Nephron (organoid): ENCODE results near the gene SLC22A2.

Experiments used
- H3K27ac Mint-ChIP-seq, 3 experiments: 2 replicates each; pipeline ENCODE4 v1.8.0; 2020; ENCODE audit warnings: mixed read lengths in 3 of 3, mild to moderate bottlenecking in 2 of 3, moderate library complexity in 1 of 3
- H3K27me3 Mint-ChIP-seq: 2 replicates; pipeline ENCODE4 v1.8.0; 2021; ENCODE audit warnings: low read depth, mild to moderate bottlenecking, moderate library complexity, mixed read lengths
- H3K36me3 Mint-ChIP-seq: 2 replicates; pipeline ENCODE4 v1.8.0; 2020; ENCODE audit warnings: low read depth, mixed read lengths
- H3K4me1 Mint-ChIP-seq: 2 replicates; pipeline ENCODE4 v1.8.0; 2020; ENCODE audit warnings: mixed read lengths
- H3K4me3 Mint-ChIP-seq, 3 experiments: 2 replicates each; pipeline ENCODE4 v1.8.0; 2020; ENCODE audit warnings: mild to moderate bottlenecking in 3 of 3, mixed read lengths in 3 of 3, moderate library complexity in 2 of 3
- H3K9me3 Mint-ChIP-seq: 2 replicates; pipeline ENCODE4 v1.8.0; 2020; ENCODE audit warnings: mixed read lengths
- TF ChIP-seq, protein P1 (sequence below), 3 experiments: fragments of 200-600 bp; sonication (generic); IDR thresholded peaks; one replicate each; pipeline ENCODE4 v1.5.0; 2021; ENCODE audit warnings: antibody characterized with exemption in 3 of 3; ENCODE audit not compliant: unreplicated experiment in 3 of 3

The SLC22A2 gene

DNA sequence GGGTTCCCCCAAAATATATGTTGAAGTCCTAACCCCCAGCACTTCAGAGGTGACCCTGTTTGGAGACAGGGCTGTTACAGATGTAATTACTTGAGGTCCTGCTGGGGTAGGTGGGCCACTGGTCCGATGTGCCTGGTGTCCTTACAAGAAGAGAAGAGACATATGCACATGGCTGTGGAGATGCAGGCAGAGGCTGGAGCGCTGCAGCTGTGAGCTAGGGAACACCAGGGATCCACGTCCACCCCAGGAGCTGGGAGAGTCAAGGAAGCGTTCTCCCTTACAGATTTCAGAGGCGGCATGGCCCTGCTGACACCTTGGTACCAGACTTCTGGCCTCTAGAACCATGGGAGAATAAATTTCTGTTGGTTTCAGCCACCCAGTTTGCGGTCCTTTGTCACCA, 11.7 kb upstream of the SLC22A2 start:
- no peaks in the 10 kb centered on the region for H3K4me1 Mint-ChIP-seq
- TF ChIP-seq, protein P1, sequence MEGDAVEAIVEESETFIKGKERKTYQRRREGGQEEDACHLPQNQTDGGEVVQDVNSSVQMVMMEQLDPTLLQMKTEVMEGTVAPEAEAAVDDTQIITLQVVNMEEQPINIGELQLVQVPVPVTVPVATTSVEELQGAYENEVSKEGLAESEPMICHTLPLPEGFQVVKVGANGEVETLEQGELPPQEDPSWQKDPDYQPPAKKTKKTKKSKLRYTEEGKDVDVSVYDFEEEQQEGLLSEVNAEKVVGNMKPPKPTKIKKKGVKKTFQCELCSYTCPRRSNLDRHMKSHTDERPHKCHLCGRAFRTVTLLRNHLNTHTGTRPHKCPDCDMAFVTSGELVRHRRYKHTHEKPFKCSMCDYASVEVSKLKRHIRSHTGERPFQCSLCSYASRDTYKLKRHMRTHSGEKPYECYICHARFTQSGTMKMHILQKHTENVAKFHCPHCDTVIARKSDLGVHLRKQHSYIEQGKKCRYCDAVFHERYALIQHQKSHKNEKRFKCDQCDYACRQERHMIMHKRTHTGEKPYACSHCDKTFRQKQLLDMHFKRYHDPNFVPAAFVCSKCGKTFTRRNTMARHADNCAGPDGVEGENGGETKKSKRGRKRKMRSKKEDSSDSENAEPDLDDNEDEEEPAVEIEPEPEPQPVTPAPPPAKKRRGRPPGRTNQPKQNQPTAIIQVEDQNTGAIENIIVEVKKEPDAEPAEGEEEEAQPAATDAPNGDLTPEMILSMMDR (IDR thresholded peaks at IDR 0.05; ENCODE audit: unreplicated experiment in 3 of 3), result no peak
- no peaks in the 10 kb centered on the region for H3K36me3 Mint-ChIP-seq
- H3K27ac Mint-ChIP-seq, result no peak overlapping the region
- H3K27me3 Mint-ChIP-seq, result peaks cover 9% of the 10 kb centered on the region
- H3K9me3 Mint-ChIP-seq, result no peaks in the 10 kb centered on the region
- no peak overlapping the region for H3K4me3 Mint-ChIP-seq

DNA sequence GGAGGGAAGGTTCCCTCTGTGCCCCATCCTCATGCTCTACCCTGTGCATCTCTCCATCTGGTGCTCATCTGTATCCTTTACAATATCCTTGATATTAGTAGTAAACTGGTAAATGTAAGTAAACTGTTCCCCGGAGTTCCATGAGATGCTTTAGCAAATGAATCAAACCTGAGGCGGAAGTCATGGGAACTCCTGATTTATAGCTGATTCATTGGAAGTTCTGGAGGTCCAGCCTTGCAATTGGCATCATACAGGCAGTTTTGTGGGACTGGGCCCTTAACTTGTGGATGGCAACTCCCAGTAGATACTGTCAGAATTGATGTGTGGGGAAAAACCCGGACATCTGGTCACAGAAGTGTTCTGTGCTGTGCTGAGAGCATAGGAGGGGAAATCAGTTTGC, 11.2 kb upstream of the SLC22A2 start:
- TF ChIP-seq, protein P1 (IDR thresholded peaks at IDR 0.05; ENCODE audit: unreplicated experiment in 3 of 3), result no peak
- peaks cover 9% of the 10 kb centered on the region for H3K27me3 Mint-ChIP-seq
- no peaks in the 10 kb centered on the region for H3K9me3 Mint-ChIP-seq
- no peak overlapping the region for H3K4me3 Mint-ChIP-seq
- no peak overlapping the region for H3K27ac Mint-ChIP-seq
- H3K36me3 Mint-ChIP-seq, result no peaks in the 10 kb centered on the region
- no peaks in the 10 kb centered on the region for H3K4me1 Mint-ChIP-seq

DNA sequence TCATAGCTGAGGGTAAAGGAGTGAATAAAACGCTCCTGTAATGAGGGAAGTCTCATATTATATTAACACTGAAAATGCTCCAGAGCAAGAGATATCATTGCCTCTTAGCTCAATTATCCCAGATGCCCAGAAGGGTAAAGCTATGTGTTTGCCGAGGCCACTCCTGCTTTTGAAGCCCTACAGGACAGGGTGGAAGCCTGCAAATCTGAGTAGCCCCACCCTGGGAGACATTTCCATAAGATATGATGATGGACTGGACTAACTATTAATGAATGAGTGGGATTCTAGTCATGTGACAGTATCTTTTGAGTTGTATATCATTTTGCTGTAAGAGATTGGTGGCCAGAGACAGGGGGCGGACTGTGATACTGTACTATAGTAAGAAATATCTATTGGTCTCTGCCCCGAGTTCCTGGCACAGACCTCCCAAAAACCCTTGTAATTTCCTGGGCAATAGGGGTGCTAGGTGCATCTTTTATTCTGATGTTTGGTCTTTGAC, 10.5 kb upstream of the SLC22A2 start:
- Mint-ChIP-seq H3K36me3 (no peaks in the 10 kb centered on the region), H3K4me3 (no peak overlapping the region), H3K27ac (no peak overlapping the region), H3K9me3 (no peaks in the 10 kb centered on the region), H3K27me3 (peaks cover 9% of the 10 kb centered on the region), H3K4me1 (no peaks in the 10 kb centered on the region)
- TF ChIP-seq, protein P1 (IDR thresholded peaks at IDR 0.05; ENCODE audit: unreplicated experiment in 3 of 3), result no peak

DNA sequence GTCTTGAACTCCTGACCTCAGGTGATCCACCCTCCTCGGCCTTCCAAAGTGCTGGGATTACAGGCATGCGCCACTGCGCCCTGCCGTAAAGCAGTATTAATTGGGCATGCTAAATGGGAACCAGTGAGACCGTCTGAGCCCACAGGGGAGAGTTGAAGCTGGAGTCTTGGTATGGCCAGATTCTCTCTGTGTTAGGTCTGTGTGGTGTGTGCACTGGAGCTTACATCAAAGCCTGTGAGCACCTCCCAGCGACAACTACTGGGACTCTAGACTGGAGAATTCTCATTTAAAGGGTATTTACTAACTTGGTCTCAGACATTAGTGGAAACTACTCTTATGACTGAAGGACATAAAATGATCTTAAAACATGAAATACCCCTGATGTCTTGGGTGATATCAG, 8.5 kb upstream of the SLC22A2 start:
- Mint-ChIP-seq H3K36me3 (no peaks in the 10 kb centered on the region), H3K27ac (no peak overlapping the region), H3K4me3 (no peak overlapping the region)

DNA sequence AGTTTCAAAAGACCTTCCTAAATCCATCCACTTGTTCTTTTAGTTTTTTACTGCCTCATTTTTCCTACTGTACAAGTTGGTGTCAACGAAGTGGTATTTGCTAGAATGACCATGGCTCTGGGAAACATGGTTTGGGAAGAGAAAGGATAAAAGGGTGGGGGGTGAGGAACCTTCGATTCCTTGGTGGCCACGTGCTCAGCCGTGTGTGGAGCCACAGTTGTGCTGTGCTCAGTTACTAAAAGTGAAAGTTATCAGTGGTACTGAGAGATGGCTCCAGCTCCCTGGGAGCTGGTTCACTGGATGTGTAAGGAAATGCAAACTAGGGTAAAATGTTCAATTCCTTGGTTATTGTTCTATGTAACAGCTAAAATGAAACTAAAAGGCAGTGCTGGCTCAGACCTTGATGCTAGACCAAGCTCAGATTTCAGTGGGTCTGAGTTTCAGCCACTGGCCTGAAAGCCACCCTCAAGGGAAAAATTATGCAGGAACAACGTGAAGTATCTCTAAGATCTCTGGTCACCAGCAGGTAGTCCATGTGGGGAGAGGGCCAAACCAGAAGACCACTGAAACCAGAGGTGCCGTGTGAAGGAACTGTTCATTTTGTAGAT, 7.4 kb upstream of the SLC22A2 start:
- no peak overlapping the region for H3K4me3 Mint-ChIP-seq
- peak overlapping the region in 2 of 3 experiments; percentile 31 to 33 for H3K27ac Mint-ChIP-seq
- TF ChIP-seq, protein P1 (IDR thresholded peaks at IDR 0.05; ENCODE audit: unreplicated experiment in 3 of 3), result no peak
- H3K9me3 Mint-ChIP-seq, result no peaks in the 10 kb centered on the region
- peaks cover 9% of the 10 kb centered on the region for H3K4me1 Mint-ChIP-seq
- H3K36me3 Mint-ChIP-seq, result no peaks in the 10 kb centered on the region
- H3K27me3 Mint-ChIP-seq, result peaks cover 9% of the 10 kb centered on the region

More for the DNA sequence above, 8.5 kb upstream of the SLC22A2 start:
- peaks cover 9% of the 10 kb centered on the region for H3K27me3 Mint-ChIP-seq
- H3K9me3 Mint-ChIP-seq, result no peaks in the 10 kb centered on the region
- TF ChIP-seq, protein P1 (IDR thresholded peaks at IDR 0.05; ENCODE audit: unreplicated experiment in 3 of 3), result no peak
- peaks cover 7% of the 10 kb centered on the region for H3K4me1 Mint-ChIP-seq

DNA sequence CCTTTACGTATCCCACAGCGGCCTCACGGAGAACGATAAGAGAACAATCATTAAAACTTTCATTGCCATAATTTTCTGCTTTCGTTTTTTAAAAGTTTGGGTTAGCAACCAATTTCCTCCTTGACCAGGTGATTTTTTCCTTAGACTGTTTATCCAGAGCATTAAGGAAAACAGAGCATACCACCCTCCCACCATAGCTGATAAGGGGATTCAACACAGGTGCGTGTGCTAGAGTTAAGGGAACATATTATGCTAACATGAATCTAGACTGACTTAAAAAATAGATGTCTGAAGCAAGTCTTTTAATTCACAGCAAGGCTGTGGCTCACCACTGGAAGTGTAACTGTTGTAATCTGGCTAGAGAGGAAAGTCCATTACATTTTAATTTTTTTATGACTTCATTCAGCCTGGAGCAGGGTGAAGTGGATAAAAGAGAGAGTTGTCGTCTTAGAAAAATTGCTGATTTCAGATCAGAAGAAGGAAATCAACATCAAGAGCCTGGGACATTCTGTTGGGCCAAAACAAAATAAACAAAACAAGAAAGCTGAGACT, 5.5 kb upstream of the SLC22A2 start:
- no peak overlapping the region for H3K4me3 Mint-ChIP-seq
- TF ChIP-seq, protein P1 (IDR thresholded peaks at IDR 0.05; ENCODE audit: unreplicated experiment in 3 of 3), result no peak
- no peaks in the 10 kb centered on the region for H3K9me3 Mint-ChIP-seq
- peaks cover 26% of the 10 kb centered on the region for H3K4me1 Mint-ChIP-seq
- no peak overlapping the region for H3K27ac Mint-ChIP-seq
- no peaks in the 10 kb centered on the region for H3K36me3 Mint-ChIP-seq
- H3K27me3 Mint-ChIP-seq, result peaks cover 15% of the 10 kb centered on the region
